Stimulated activated CD4-positive, alpha-beta T cell treated with anti-CD3 and anti-CD28 coated beads, TNF-alpha, amount 100 ng/mL, for 4 hours (primary cell): ENCODE results near the gene PRKCE.
"Not testable (repeated sequence)": the region's sequence is repeated elsewhere in the genome, so short reads cannot be mapped to it uniquely, and the experiment has no call there.

Experiments
- DNase-seq, 3 experiments: peaks; one replicate each; pipeline ENCODE4 v3.0.0-alpha.2; 2020; ENCODE audit warnings: low read depth in 3 of 3

Gene PRKCE

DNA sequence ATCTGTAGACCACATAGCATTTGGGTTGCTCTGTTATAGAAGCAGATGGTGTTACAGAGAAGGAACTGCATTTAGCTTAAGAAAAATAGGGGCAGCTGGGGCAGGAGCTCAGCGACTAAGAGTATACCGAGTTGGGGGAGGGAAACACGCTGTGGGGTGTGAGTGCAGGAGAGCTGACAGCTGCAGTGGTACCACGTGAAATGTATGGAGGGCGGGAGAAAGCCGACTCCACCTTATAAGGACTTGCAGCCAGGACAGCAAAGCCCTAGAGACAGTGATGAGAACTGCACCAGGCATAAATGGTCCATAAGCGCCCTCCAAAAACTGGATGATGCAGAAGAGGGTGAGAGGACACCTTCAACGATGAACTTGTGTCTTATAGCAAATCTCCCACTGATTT, 237.6 kb downstream of the PRKCE start:
- DNase-seq = no peak

GRCh38 chr2:45889620-45890370, 238.3 kb downstream of the PRKCE start:
- no peak for DNase-seq

- not testable (repeated sequence) for DNase-seq
Observed at GRCh38 chr2:45890371-45890646, 238.8 kb downstream of the PRKCE start.

DNA sequence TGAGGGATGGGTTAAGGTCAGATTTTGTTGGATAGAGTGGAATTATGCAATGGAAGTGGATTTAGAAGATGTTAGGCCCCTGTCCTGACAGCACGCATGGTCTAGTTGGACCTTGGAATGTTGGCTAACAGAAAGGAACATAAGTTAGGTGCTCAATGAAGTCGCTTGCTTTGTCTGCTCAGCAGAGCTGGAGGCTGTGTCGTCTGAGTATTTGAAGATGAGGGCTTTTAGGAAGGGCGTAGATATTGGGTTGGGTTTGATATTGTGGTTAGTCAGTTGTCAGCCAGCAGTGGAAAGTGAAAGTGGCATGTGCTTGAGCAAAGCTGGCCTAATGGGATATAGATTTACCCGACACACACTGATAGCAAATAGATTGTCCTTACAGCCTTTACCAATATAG, 239.3 kb downstream of the PRKCE start:
- no peak for DNase-seq

GRCh38 chr2:45891719-45892424, 240.4 kb downstream of the PRKCE start:
- DNase-seq = no peak

- no peak for DNase-seq
Observed at GRCh38 chr2:45892425-45892745, 240.9 kb downstream of the PRKCE start.

- DNase-seq = no peak
Observed at GRCh38 chr2:45892757-45893156, 241.3 kb downstream of the PRKCE start.

- no peak for DNase-seq
Observed at GRCh38 chr2:45894211-45894610, 242.7 kb downstream of the PRKCE start.

- no peak for DNase-seq
Observed at GRCh38 chr2:45895241-45895861, 243.9 kb downstream of the PRKCE start.

GRCh38 chr2:45896311-45896710, 244.8 kb downstream of the PRKCE start:
- DNase-seq = no peak

GRCh38 chr2:45897842-45898241, 246.4 kb downstream of the PRKCE start:
- DNase-seq = no peak

DNA sequence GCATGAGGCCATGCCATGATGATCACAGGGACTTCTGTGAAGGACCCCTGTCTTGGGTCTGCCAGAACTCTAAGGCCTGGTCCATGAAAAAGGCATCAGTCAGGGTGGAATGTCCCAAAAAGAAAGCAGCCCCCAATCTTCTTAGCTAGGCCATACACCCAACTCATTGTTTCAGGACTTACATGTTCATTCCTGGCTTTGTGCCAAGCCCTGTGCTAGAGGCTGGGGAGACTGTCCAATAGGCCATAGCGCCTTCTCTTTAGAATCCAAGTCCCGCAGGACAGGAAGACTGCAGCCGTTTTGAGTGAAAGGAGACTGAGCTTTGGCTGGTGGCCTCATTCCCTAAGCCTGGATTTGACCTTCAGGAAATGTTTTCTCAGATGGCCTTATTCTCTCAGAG, 247.3 kb downstream of the PRKCE start:
- DNase-seq = no peak

DNA sequence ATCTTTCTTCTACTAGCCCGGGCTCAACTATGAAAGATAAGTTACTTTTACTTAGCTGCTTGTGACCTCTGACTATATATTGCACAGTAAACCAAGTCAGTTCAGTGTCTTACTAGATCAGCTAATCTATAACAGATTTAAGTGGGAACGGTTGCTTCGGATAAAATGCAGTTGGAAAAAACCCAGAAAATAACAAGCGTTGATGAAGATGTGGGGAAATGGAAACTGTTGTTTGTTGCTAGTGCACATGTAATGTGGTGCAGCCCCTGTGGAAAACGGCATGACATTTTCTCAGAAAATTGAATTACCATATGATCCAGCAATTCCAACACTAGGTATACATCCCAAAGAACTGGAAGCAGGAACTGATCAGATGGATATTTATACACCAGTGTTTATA, 248.5 kb downstream of the PRKCE start:
- DNase-seq = no peak

- DNase-seq = no peak
Observed at GRCh38 chr2:45901468-45902032, 250.1 kb downstream of the PRKCE start.

- DNase-seq = no peak
Observed at GRCh38 chr2:45902380-45902779, 250.9 kb downstream of the PRKCE start.

GRCh38 chr2:45902781-45903375, 251.4 kb downstream of the PRKCE start:
- DNase-seq = no peak

DNA sequence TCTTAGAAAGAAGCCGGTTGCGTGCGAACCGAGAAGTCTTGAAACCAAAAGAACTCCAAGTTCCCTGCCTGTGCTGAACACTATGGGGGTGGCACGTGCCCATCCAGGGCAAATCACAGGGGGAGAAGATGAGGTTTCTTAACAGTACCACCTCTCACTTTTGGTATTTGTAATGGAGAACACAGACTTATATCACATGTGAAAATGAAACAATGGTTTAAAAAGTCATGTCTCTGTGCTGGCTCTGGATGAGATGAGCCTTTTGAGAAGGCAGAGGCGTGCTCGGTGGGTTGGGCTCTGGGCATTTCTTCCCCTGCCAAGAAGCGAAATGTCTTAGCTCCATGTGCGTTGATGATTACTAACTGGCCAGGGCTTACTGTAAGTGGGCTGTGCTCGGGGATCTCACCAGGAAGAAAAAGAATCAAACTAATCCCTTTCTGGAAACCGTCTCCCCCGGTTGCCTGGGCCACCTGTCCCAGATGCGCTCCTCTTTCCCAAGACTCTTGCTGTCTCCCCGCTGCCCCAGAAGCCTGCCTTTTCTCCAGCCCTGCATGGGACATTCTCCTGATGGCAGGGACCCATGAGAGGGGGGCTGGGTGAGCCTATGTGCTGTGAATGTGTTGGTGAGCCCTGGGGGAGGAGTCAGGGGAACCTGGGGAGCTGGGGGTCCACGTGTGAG, 252.9 kb downstream of the PRKCE start:
- no peak for DNase-seq

- no peak for DNase-seq
Observed at GRCh38 chr2:45904946-45905631, 253.6 kb downstream of the PRKCE start.

GRCh38 chr2:45905632-45905958, 254.1 kb downstream of the PRKCE start:
- DNase-seq = no peak

DNA sequence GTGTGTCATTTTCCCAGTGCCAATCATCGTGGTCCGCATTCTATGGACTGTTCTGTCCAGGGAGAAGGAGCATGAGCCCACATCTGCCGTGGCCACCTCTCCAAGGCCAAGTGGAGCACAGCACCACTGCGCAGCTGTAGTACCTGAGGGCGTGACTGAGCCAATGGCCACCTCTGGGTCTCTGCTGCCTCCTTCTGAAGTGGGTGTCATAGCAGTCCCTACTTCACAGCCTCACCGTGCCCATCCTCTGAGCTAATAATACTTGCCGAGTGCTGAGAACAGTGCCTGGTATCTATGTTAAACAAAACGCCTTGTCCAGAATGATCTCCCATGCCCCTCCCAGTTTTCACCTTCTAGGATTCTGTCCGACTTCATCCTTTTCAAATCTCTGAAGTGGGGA, 256.1 kb downstream of the PRKCE start:
- no peak for DNase-seq

DNA sequence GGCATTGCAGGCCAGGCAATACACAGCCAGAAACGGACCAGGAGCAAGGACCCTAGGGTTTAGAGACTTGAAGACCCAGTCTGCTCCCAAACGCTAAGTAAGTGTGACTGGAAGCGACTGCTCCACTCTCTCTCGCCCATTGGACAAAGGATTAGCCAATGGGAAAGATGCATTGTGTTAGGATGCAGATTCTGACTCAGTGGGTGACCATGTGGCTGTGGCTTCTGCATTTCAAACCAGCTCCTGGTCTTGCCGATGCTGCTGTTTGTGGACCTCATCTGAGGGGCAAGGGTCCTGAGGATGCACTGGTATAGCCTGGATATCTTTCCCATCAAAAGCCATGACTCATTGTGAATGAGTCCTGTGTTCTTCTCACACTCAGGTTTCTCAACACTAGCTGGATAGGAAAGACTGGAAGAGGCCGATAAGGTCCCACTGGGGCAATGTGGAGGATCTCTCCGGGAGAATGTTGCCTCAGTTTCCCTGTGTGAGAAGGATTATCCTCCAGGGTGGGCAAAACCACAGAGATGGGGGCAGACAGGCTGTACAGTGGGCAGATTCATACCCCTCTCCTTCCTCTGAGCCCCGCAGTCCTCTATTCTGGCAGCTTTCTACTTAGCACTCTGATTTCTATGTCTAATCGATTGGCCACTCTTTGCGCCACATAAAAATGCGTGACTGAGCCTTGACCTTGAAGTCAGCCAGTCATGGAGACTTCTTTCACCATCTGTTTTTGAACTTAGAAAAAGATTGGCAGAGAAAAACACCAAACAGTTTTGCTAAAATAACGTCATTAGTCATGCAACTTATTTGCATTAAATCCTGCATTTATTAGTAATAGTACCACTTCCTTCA, 257.1 kb downstream of the PRKCE start:
- DNase-seq = no peak
